HepG2 (cell line): Measurements from ENCODE around the gene GPATCH3. TPM values are rescaled to one million over a fixed set of nuclear protein-coding genes. Genes with fewer than 3 reads are reported as not detected.

Experiments used
- ATAD3A ChIP-seq: sonication (generic); formaldehyde crosslinking; IDR thresholded peaks from 2 replicates; pipeline ENCODE4 v1.4.0; 2020; ENCODE audit warnings: missing genetic modification reagents
- BCL6 ChIP-seq: IDR thresholded peaks from 2 replicates; pipeline ENCODE4 v1.6.1; 2016; ENCODE audit warnings: missing genetic modification reagents, missing compliant biosample characterization
- DMAP1 ChIP-seq: IDR thresholded peaks from 2 replicates; pipeline ENCODE4 v1.6.1; 2016
- ELF1 ChIP-seq: sonication (generic); formaldehyde crosslinking; IDR thresholded peaks from 2 replicates; pipeline ENCODE4 v1.4.0; 2020; ENCODE audit warnings: missing genetic modification reagents
- GATAD2A ChIP-seq: IDR thresholded peaks from 2 replicates; pipeline ENCODE4 v1.6.1; 2016
- GZF1 ChIP-seq: sonication (generic); formaldehyde crosslinking; IDR thresholded peaks from 2 replicates; pipeline ENCODE4 v1.5.1; 2020; ENCODE audit warnings: mild to moderate bottlenecking, missing genetic modification reagents
- MED13 ChIP-seq: sonication (generic); formaldehyde crosslinking; IDR thresholded peaks from 2 replicates; pipeline ENCODE4 v1.5.0; 2020; ENCODE audit warnings: missing genetic modification reagents
- PHF5A ChIP-seq: IDR thresholded peaks from one replicate; pipeline ENCODE4 v1.6.1; 2018; ENCODE audit warnings: low read depth, missing genetic modification reagents; ENCODE audit not compliant: unreplicated experiment
- RARA ChIP-seq: IDR thresholded peaks from 2 replicates; pipeline ENCODE4 v1.6.1; 2016; ENCODE audit warnings: missing genetic modification reagents, missing compliant biosample characterization
- TEAD3 ChIP-seq: optimal IDR thresholded peaks from 2 replicates; pipeline ENCODE3; 2016; ENCODE audit warnings: borderline replicate concordance
- ZEB1 ChIP-seq: IDR thresholded peaks from 2 replicates; pipeline ENCODE4 v1.6.1; 2012; ENCODE audit warnings: mild to moderate bottlenecking, low read depth, inconsistent platforms; ENCODE audit not compliant: insufficient replicate concordance
- ZFP37 ChIP-seq: sonication (generic); formaldehyde crosslinking; IDR thresholded peaks from 2 replicates; pipeline ENCODE4 v1.4.0; 2020; ENCODE audit warnings: missing genetic modification reagents, borderline replicate concordance
- ZNF12 ChIP-seq: sonication (generic); formaldehyde crosslinking; IDR thresholded peaks from 2 replicates; pipeline ENCODE4 v1.5.0; 2020; ENCODE audit warnings: missing genetic modification reagents
- ZNF30 ChIP-seq: sonication (generic); formaldehyde crosslinking; IDR thresholded peaks from 2 replicates; pipeline ENCODE4 v1.5.0; 2020; ENCODE audit warnings: mild to moderate bottlenecking, missing genetic modification reagents
- ZNF569 ChIP-seq: sonication (generic); formaldehyde crosslinking; IDR thresholded peaks from 2 replicates; pipeline ENCODE4 v1.5.0; 2020; ENCODE audit warnings: mild to moderate bottlenecking, missing genetic modification reagents, moderate library complexity, borderline replicate concordance
- ZNF724P ChIP-seq: sonication (generic); formaldehyde crosslinking; IDR thresholded peaks from 2 replicates; pipeline ENCODE4 v1.8.0; 2022; ENCODE audit warnings: missing genetic modification reagents, borderline replicate concordance
- polyA plus RNA-seq, 8 experiments: library from polyadenylated mRNA; depleted of rRNA in 3 of 8; stranded (reverse) in 7 of 8; unstranded in 1 of 8; fragments of >200 nt; fragmentation: Illumina TruSeq in 4 of 8; extraction: Trizol in 4 of 8; gene quantifications; 2 replicates each; pipeline versions ENCODE4 v1.2.1 to v1.2.3, GENCODE V29; 2011 to 2016; ENCODE audit warnings: low read depth in 4 of 8, missing spikeins in 1 of 8, mixed read lengths in 1 of 8; ENCODE audit not compliant: insufficient read depth in 1 of 8
- total RNA-seq, 5 experiments: library from RNA; depleted of rRNA; stranded (reverse); fragments of >200 nt; fragmentation: Illumina TruSeq; extraction: Trizol; gene quantifications; 2 replicates each; pipeline ENCODE4 v1.2.3, GENCODE V29; 2016; ENCODE audit warnings: low read depth in 1 of 5
- TF ChIP-seq, protein P1 (sequence below): sonication (generic); formaldehyde crosslinking; IDR thresholded peaks from 2 replicates; pipeline ENCODE4 v1.4.0; 2020; ENCODE audit warnings: missing genetic modification reagents
- TF ChIP-seq, protein P2 (sequence below): sonication (generic); formaldehyde crosslinking; IDR thresholded peaks from 2 replicates; pipeline ENCODE4 v1.9.0; 2021; ENCODE audit warnings: missing genetic modification reagents, mild to moderate bottlenecking, borderline replicate concordance
- TF ChIP-seq, protein P3 (sequence below): sonication (generic); formaldehyde crosslinking; IDR thresholded peaks from 2 replicates; pipeline ENCODE4 v1.5.0; 2020; ENCODE audit warnings: mild to moderate bottlenecking, missing genetic modification reagents, moderate library complexity
- TF ChIP-seq, protein P4 (sequence below): sonication (generic); formaldehyde crosslinking; IDR thresholded peaks from 2 replicates; pipeline ENCODE4 v1.5.0; 2020; ENCODE audit warnings: mild to moderate bottlenecking, missing genetic modification reagents

GPATCH3 gene
- total and polyA plus RNA-seq, 2 of the 13 experiments (the other 11 are each of a cell fraction or from before 2014, with no cell fraction given) = 8.3 to 11.0 TPM

DNA sequence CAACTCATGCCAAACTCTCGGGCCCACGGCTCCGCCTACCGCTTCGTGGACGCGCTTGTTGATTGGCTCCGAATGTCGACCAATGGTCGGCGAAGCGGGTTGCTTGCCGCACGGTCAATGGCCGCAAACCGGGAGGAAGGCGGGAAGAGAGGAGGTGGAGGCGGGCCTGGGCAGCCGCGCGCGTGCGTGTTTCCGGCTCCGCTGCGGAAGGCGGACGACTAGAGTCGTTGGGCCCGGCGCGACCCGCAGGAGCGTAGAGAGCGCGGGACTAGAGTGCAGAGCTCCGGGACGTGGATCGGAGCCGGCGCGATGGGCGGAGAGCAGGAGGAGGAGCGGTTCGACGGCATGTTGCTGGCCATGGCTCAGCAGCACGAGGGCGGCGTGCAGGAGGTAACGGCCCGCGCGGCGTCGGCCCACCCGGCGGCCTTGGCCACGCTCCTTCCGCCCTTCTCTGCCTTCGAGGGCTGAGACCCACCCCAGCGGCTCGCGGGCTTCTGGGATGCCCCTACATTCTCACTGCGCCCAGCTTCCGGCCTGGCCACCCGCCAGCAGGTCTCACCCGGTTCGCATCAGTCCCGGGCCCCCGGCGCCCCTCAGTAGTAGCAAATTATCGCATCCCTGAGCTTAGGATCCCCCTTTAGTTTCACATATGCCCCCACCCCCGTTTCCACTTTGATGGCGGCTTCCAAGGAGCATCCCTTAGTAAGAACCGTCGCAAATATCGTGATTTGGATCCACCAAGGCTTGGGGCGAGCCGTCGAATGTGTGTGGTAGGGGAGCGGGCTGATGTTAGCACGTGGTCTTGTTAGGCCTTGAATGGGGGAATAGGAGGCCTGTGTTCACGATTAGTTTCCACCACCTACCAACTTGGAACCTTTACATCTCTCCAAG lies 21.5 kb upstream of the GPATCH3 start, which contains the start of gene NUDC (continued):
- TF ChIP-seq ZNF569 (CRISPR knock-in tag) (no peak), ZEB1 (no peak), ELF1 (CRISPR knock-in tag) (peak; percentile 83), TEAD3 (CRISPR knock-in tag) (peak; percentile 14), GATAD2A (CRISPR knock-in tag) (no peak), MED13 (peak; percentile 69; the same call in 1 of the 2 replicates), BCL6 (CRISPR knock-in tag) (peak; percentile 62), ZNF12 (CRISPR knock-in tag) (no peak), DMAP1 (CRISPR knock-in tag) (peak; percentile 87; the same call in 1 of the 2 replicates), RARA (CRISPR knock-in tag) (no peak), ZNF30 (peak; percentile 77; the same call in 1 of the 2 replicates), PHF5A (no peak), ZNF724P (CRISPR knock-in tag) (peak; percentile 72; the same call in 1 of the 2 replicates), ZFP37 (CRISPR knock-in tag) (peak; percentile 59), ATAD3A (CRISPR knock-in tag) (no peak; the same call in 1 of the 2 replicates), GZF1 (CRISPR knock-in tag) (no peak)
- TF ChIP-seq, protein P1, sequence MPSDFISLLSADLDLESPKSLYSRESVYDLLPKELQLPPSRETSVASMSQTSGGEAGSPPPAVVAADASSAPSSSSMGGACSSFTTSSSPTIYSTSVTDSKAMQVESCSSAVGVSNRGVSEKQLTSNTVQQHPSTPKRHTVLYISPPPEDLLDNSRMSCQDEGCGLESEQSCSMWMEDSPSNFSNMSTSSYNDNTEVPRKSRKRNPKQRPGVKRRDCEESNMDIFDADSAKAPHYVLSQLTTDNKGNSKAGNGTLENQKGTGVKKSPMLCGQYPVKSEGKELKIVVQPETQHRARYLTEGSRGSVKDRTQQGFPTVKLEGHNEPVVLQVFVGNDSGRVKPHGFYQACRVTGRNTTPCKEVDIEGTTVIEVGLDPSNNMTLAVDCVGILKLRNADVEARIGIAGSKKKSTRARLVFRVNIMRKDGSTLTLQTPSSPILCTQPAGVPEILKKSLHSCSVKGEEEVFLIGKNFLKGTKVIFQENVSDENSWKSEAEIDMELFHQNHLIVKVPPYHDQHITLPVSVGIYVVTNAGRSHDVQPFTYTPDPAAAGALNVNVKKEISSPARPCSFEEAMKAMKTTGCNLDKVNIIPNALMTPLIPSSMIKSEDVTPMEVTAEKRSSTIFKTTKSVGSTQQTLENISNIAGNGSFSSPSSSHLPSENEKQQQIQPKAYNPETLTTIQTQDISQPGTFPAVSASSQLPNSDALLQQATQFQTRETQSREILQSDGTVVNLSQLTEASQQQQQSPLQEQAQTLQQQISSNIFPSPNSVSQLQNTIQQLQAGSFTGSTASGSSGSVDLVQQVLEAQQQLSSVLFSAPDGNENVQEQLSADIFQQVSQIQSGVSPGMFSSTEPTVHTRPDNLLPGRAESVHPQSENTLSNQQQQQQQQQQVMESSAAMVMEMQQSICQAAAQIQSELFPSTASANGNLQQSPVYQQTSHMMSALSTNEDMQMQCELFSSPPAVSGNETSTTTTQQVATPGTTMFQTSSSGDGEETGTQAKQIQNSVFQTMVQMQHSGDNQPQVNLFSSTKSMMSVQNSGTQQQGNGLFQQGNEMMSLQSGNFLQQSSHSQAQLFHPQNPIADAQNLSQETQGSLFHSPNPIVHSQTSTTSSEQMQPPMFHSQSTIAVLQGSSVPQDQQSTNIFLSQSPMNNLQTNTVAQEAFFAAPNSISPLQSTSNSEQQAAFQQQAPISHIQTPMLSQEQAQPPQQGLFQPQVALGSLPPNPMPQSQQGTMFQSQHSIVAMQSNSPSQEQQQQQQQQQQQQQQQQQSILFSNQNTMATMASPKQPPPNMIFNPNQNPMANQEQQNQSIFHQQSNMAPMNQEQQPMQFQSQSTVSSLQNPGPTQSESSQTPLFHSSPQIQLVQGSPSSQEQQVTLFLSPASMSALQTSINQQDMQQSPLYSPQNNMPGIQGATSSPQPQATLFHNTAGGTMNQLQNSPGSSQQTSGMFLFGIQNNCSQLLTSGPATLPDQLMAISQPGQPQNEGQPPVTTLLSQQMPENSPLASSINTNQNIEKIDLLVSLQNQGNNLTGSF (CRISPR knock-in tag) = peak; percentile 89
- TF ChIP-seq, protein P2, sequence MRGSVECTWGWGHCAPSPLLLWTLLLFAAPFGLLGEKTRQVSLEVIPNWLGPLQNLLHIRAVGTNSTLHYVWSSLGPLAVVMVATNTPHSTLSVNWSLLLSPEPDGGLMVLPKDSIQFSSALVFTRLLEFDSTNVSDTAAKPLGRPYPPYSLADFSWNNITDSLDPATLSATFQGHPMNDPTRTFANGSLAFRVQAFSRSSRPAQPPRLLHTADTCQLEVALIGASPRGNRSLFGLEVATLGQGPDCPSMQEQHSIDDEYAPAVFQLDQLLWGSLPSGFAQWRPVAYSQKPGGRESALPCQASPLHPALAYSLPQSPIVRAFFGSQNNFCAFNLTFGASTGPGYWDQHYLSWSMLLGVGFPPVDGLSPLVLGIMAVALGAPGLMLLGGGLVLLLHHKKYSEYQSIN (CRISPR knock-in tag) = no peak
- TF ChIP-seq, protein P3, sequence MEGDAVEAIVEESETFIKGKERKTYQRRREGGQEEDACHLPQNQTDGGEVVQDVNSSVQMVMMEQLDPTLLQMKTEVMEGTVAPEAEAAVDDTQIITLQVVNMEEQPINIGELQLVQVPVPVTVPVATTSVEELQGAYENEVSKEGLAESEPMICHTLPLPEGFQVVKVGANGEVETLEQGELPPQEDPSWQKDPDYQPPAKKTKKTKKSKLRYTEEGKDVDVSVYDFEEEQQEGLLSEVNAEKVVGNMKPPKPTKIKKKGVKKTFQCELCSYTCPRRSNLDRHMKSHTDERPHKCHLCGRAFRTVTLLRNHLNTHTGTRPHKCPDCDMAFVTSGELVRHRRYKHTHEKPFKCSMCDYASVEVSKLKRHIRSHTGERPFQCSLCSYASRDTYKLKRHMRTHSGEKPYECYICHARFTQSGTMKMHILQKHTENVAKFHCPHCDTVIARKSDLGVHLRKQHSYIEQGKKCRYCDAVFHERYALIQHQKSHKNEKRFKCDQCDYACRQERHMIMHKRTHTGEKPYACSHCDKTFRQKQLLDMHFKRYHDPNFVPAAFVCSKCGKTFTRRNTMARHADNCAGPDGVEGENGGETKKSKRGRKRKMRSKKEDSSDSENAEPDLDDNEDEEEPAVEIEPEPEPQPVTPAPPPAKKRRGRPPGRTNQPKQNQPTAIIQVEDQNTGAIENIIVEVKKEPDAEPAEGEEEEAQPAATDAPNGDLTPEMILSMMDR (CRISPR knock-in tag) = no peak
- TF ChIP-seq, protein P4, sequence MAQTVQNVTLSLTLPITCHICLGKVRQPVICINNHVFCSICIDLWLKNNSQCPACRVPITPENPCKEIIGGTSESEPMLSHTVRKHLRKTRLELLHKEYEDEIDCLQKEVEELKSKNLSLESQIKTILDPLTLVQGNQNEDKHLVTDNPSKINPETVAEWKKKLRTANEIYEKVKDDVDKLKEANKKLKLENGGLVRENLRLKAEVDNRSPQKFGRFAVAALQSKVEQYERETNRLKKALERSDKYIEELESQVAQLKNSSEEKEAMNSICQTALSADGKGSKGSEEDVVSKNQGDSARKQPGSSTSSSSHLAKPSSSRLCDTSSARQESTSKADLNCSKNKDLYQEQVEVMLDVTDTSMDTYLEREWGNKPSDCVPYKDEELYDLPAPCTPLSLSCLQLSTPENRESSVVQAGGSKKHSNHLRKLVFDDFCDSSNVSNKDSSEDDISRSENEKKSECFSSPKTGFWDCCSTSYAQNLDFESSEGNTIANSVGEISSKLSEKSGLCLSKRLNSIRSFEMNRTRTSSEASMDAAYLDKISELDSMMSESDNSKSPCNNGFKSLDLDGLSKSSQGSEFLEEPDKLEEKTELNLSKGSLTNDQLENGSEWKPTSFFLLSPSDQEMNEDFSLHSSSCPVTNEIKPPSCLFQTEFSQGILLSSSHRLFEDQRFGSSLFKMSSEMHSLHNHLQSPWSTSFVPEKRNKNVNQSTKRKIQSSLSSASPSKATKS (CRISPR knock-in tag) = peak; percentile 17
